AG08395 (cell line): Measurements from ENCODE around the gene GALNT2.
A peak's percentile ranks its signal among the peaks of the same experiment; 100 is the strongest.

Experiments
- DNase-seq: peaks from one replicate; pipeline ENCODE4 v3.0.0; 2012; ENCODE audit warnings: mixed read lengths, low spot score

GALNT2 gene

GRCh38 chr1:230066466-230067404, at the start of gene GALNT2:
Gene GALNT2, plus strand, starts transcription at chr1:230067238. Its CDS starts 43 bp downstream, at chr1:230067281.
- DNase-seq = peak; percentile 96

GRCh38 chr1:230020451-230020850, 46.6 kb upstream of the GALNT2 start:
- no peak for DNase-seq

- no peak for DNase-seq
Observed at GRCh38 chr1:230022666-230023380, 44.2 kb upstream of the GALNT2 start.

DNA sequence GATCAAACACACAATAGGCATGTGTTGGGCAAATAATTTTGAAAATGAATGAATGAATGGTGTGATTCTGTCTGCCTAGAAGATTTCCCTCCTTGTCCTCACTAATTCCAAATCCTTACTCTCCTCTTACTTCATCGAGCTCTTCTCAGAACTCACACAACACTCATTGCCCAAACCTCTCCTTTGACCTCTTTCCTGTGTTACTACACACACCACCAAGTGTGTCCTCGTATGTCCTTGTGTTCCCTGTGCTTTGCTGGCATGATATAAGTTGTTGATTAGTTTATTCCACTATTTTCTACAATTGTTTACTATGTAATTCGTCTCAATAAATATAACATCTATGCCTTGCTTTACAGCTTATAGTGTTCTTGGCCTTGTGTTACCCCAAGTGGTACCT, 41.4 kb upstream of the GALNT2 start:
- DNase-seq = no peak

- DNase-seq = no peak
Observed at GRCh38 chr1:230026139-230026538, 40.9 kb upstream of the GALNT2 start.

- DNase-seq = no peak
Observed at GRCh38 chr1:230026572-230026971, 40.5 kb upstream of the GALNT2 start.

DNA sequence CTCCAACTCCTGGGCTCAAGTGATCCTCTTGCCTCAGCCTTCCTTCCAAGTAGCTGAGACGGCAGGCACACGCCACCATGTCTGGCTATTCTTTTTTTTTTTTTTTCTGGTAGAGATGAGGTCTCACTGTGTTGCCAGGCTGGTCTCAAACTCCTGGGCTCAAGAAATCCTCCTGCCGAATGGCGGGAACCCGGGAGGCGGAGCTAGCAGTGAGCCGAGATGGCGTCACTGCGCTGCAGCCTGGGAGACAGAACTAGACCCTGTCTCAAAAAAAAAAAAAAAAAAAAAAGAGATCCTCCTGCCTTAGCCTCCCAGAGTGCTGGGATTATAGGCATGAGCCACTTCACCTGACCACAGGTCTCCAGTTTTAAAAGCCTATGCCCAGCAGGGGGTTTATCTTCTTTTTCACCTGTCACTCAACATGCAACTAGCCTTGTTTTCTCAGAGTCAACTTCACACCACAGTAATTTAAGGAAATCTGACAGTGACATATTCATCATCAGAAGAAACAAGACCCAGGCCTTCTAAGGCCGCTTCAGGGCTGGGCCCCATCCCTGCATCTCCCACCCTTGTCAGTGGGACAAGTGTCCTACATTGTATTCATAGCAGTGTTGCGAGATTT, 38.3 kb upstream of the GALNT2 start:
- DNase-seq = no peak

GRCh38 chr1:230029244-230029941, 37.6 kb upstream of the GALNT2 start:
- DNase-seq = no peak

GRCh38 chr1:230030122-230030821, 36.8 kb upstream of the GALNT2 start:
- DNase-seq = no peak

DNA sequence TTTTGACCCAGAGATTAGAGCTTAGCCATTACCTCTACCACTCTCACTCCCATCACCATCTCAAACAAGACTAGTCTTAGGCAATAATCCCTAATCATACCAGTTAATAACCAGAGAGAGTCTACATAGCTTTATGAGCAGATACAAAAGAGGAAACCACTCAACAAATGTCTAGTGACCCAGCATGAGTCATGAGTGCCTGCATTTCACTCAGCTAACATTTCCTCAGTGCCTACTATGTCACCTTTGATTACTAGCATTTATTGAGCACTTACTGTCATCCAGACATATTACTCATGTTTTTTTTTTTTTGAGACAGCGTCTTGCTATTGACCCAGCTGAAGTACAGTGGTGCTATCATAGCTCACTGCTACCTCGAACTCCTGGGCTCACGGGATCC, 35.9 kb upstream of the GALNT2 start:
- no peak for DNase-seq

DNA sequence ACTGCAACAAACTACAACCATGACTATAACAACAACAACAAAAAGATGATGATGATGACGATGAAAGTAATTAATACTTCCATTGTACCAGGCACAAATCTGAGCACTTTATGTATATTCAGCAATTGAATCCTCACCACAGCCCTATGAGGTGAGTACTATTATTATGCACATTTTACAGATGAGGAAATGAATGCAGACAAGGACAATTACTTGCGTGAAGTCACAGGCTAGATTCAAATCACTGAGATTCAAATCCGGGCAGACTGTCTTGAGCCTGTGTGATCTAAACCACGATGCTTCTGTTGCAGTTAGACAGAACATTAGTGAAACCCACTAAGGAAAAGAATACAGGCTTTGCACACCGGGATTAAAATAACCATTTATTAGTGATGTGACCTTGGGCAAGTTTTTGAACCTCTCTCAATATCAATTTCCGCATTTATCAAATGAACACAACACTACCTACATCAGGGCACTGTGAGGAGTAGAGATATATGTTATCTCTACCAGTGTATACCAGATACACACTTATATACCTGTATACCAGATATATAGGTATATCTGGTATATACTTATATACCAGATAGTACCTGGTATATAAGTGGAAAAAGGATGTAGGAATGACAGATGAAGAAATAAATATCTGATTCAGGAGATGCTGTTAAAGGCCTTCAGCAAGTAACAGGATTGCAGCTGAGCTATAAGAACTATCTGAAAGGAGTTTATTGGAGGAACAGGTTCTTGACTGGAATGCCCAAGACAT, 34.3 kb upstream of the GALNT2 start:
- no peak for DNase-seq

DNA sequence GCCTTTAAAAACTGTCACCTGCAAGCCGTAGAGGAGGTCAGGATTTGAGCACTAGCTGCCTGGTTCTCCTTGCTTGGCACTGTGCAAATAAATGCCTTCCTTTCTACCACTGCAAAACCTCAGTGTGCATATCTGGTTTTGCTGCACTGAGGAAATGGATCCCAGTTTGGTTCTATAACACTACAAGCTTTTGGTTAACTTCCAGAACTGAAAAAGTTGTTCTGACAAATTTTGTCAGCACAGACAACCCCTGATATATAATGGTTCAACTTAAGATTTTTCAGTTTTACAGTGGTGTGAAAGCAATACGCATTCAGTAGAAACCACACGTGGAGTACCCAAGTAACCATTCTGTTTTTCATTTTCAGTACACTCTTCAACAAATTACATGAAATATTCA, 29.8 kb upstream of the GALNT2 start:
- no peak for DNase-seq

- no peak for DNase-seq
Observed at GRCh38 chr1:230040440-230040839, 26.6 kb upstream of the GALNT2 start.

GRCh38 chr1:230043081-230043480, 24.0 kb upstream of the GALNT2 start:
- DNase-seq = no peak

DNA sequence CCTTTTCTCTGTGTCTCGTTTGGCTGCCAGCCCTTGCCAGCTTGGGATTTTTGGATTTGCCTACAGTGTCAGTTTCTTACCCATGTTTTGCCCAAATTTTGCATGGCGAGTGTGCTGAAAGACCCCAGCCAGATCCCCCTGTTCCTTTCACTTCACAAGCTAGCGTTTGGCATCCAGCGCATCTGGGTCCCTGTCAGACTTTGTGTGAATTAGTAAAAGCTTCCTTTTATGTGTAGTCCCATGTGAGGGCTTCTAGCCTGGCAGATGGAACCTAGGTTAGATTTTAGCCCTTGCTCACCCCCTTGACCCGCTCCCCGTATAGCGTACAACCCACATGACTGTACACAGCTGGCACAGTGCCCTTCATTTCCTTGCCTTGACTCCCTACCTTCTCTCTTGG, 22.3 kb upstream of the GALNT2 start:
- DNase-seq = no peak

DNA sequence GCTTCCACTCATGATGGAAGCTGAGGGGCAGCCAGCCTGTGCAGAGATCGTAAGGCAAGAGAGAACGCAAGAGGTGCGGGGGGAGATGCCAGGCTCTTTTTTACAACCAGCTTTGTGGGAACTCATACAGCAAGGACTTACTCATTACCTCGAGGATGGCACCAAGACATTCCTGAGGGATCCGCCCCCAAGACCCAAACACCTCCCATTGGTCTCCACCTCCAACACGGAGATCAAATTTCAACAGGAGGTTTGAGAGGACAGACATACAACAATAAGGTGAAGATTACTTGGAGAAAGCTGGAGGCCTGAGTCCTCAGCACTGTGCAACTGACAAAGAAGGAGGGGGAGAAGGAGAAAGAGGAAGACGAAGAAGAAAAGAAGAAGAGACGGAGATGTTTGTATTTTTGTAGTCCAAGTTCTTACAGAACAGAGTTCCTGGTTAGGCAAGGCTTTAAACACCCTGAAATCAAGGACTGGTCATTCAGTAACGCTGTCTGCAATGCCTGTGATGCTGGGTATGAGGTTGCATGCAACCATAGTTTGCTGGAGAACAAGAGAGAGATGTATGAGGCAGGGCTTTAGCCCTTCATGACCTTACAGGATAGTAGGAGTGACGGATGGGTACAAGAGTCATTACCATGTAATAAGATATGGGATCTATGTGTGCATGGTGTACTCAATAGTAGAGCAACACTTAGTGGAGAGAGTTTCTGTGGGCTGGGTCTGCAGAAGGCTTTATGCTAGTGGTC, 19.7 kb upstream of the GALNT2 start:
- no peak for DNase-seq

DNA sequence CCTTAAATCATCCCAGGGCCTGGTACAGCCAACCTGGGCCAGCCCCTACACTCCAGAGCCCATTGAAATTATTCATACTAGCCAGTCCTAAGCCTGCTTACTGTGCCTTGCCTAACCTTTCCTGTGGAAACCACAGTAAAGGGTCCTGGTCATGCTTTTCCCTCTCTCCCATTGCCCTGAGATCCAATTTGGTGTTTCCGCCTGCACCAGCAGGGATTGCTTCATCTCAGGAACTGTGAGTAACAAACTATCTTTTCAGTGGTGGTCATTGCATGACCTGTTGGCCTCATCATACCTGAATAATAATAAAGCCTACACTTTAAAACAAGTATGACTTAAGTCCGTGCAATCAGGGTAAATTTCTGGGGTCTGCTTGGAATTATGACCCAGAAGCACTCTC, 18.7 kb upstream of the GALNT2 start:
- no peak for DNase-seq

GRCh38 chr1:230048922-230049321, 18.1 kb upstream of the GALNT2 start:
- DNase-seq = no peak

- no peak for DNase-seq
Observed at GRCh38 chr1:230049731-230050130, 17.3 kb upstream of the GALNT2 start.
